IMR-90 (cell line): ENCODE results near the gene C19orf47. TPM values are rescaled to one million over a fixed set of nuclear protein-coding genes. Genes with fewer than 3 reads are reported as not detected.

ENCODE experiments used
- ATAC-seq: fragments of 200-7000 bp; cut with Tn5 transposase; 2 replicates; pipeline ENCODE4 v1.9.1; 2020; ENCODE audit warnings: low read depth, mild to moderate bottlenecking, moderate library complexity
- BruUV-seq: library from RNA; stranded (reverse); fragments of 400-500 nt; replicated peaks from 2 replicates; lab custom pipeline; 2021; lab: Mats Ljungman, UMichigan
- CTCF ChIA-PET: fragments of 300-600 bp; formaldehyde crosslinking; extraction: SDS; loops from one replicate; lab custom pipeline; 2021; ENCODE audit warnings: antibody characterized with exemption; lab: Yijun Ruan, JAX
- POLR2A ChIA-PET: fragments of 300-600 bp; sonication (Branson Sonifier 250); formaldehyde crosslinking; loops from one replicate; lab custom pipeline; 2022; ENCODE audit warnings: antibody characterized with exemption; ENCODE audit not compliant: unreplicated experiment; lab: Charles Lee
- DNase-seq: peaks from one replicate; pipeline ENCODE4 v3.0.0; 2013
- H2AFZ ChIP-seq: replicated peaks from 2 replicates; pipeline ENCODE3; 2013; ENCODE audit warnings: low read length, mild to moderate bottlenecking; ENCODE audit not compliant: poor library complexity
- H2AK5ac ChIP-seq: 2 replicates; pipeline ENCODE4 v1.6.1; 2013; ENCODE audit warnings: low read depth, low read length, inconsistent platforms
- H2AK9ac ChIP-seq: replicated peaks from 2 replicates; pipeline ENCODE3; 2013; ENCODE audit warnings: mild to moderate bottlenecking, low read depth, low read length, moderate library complexity; ENCODE audit not compliant: poor library complexity
- H2BK120ac ChIP-seq: 2 replicates; pipeline ENCODE4 v1.6.1; 2013; ENCODE audit warnings: low read depth, low read length, inconsistent platforms
- H2BK15ac ChIP-seq: 3 replicates; pipeline ENCODE4 v1.6.1; 2013; ENCODE audit warnings: low read depth, low read length, inconsistent platforms
- H2BK20ac ChIP-seq: 2 replicates; pipeline ENCODE4 v1.6.1; 2013; ENCODE audit warnings: low read depth, mild to moderate bottlenecking, inconsistent platforms, low read length, moderate library complexity
- H2BK5ac ChIP-seq: 2 replicates; pipeline ENCODE4 v1.6.1; 2013; ENCODE audit warnings: mild to moderate bottlenecking, low read depth, low read length, inconsistent platforms; ENCODE audit not compliant: poor library complexity, severe bottlenecking
- H3K14ac ChIP-seq: replicated peaks from 2 replicates; pipeline ENCODE4 v1.6.1; 2013; ENCODE audit warnings: low read depth, low read length, inconsistent platforms
- H3K18ac ChIP-seq: 2 replicates; pipeline ENCODE4 v1.6.1; 2013; ENCODE audit warnings: low read depth, low read length, control low read depth
- H3K23ac ChIP-seq: 2 replicates; pipeline ENCODE4 v1.6.1; 2013; ENCODE audit warnings: low read depth, low read length, inconsistent platforms
- H3K27ac ChIP-seq: 2 replicates; pipeline ENCODE4 v1.5.1; 2013; ENCODE audit warnings: mild to moderate bottlenecking, control low read depth, low read length; ENCODE audit not compliant: insufficient read depth
- H3K27me3 ChIP-seq: 2 replicates; pipeline ENCODE4 v1.6.1; 2013; ENCODE audit warnings: low read length; ENCODE audit not compliant: control insufficient read depth, insufficient read depth
- H3K36me3 ChIP-seq: 2 replicates; pipeline ENCODE4 v1.6.1; 2013; ENCODE audit warnings: low read length, mixed read lengths; ENCODE audit not compliant: control insufficient read depth, insufficient read depth
- H3K4ac ChIP-seq: 2 replicates; pipeline ENCODE4 v1.6.1; 2013; ENCODE audit warnings: low read depth, low read length, inconsistent platforms
- H3K4me1 ChIP-seq: 2 replicates; pipeline ENCODE4 v1.6.1; 2013; ENCODE audit warnings: low read length, mixed read lengths; ENCODE audit not compliant: control insufficient read depth, insufficient read depth
- H3K4me2 ChIP-seq: 2 replicates; pipeline ENCODE4 v1.6.1; 2013; ENCODE audit warnings: low read depth, mild to moderate bottlenecking, control low read depth, low read length, moderate library complexity
- H3K4me3 ChIP-seq: 2 replicates; pipeline ENCODE4 v1.5.1; 2013; ENCODE audit warnings: low read depth, mild to moderate bottlenecking, control low read depth, low read length, moderate library complexity; ENCODE audit not compliant: insufficient read depth
- H3K56ac ChIP-seq: 2 replicates; pipeline ENCODE4 v1.6.1; 2013; ENCODE audit warnings: low read length, inconsistent platforms; ENCODE audit not compliant: insufficient read depth; ENCODE audit errors: extremely low read depth
- H3K79me1 ChIP-seq, 2 experiments: 2 replicates each; pipeline ENCODE4 v1.6.1; 2013; ENCODE audit warnings: low read length in 2 of 2, inconsistent platforms in 1 of 2, low read depth in 1 of 2
- H3K9ac ChIP-seq: 2 replicates; pipeline ENCODE4 v1.6.1; 2013; ENCODE audit warnings: low read depth, low read length, control low read depth
- H3K9me1 ChIP-seq: 2 replicates; pipeline ENCODE4 v1.6.1; 2013; ENCODE audit warnings: low read length, inconsistent platforms; ENCODE audit not compliant: insufficient read depth
- H3K9me3 ChIP-seq: 2 replicates; pipeline ENCODE4 v1.6.1; 2013; ENCODE audit warnings: low read length; ENCODE audit not compliant: control insufficient read depth, insufficient read depth
- H4K20me1 ChIP-seq: 2 replicates; pipeline ENCODE4 v1.6.1; 2013; ENCODE audit warnings: low read length, inconsistent platforms; ENCODE audit not compliant: insufficient read depth
- H4K5ac ChIP-seq: 2 replicates; pipeline ENCODE4 v1.6.1; 2013; ENCODE audit warnings: mild to moderate bottlenecking, low read depth, low read length, control low read depth
- H4K8ac ChIP-seq, 2 experiments: 2 replicates each; pipeline ENCODE4 v1.6.1; 2013; ENCODE audit warnings: low read depth in 2 of 2, low read length in 2 of 2, control low read depth in 1 of 2, inconsistent platforms in 1 of 2
- H4K91ac ChIP-seq: 2 replicates; pipeline ENCODE4 v1.6.1; 2013; ENCODE audit warnings: low read depth, low read length, inconsistent platforms; ENCODE audit not compliant: insufficient read depth
- BHLHE40 ChIP-seq: fragments of 150-350 bp; IDR thresholded peaks from 2 replicates; pipeline ENCODE4 v1.6.1; 2016; ENCODE audit warnings: mild to moderate bottlenecking, low read depth, low read length
- CEBPB ChIP-seq: IDR thresholded peaks from 2 replicates; pipeline ENCODE4 v1.6.1; 2012; ENCODE audit warnings: low read depth, low read length, improper control_type of control experiment
- FOS ChIP-seq: fragments of 150-350 bp; IDR thresholded peaks from 2 replicates; pipeline ENCODE4 v1.6.1; 2016; ENCODE audit warnings: low read depth, low read length
- MAFK ChIP-seq: IDR thresholded peaks from 2 replicates; pipeline ENCODE4 v1.6.1; 2012; ENCODE audit warnings: low read depth, low read length, improper control_type of control experiment
- MAZ ChIP-seq: IDR thresholded peaks from 2 replicates; pipeline ENCODE4 v1.6.1; 2012; ENCODE audit warnings: low read depth, mild to moderate bottlenecking, low read length, improper control_type of control experiment, moderate library complexity, borderline replicate concordance
- MXI1 ChIP-seq: IDR thresholded peaks from 2 replicates; pipeline ENCODE4 v1.6.1; 2012; ENCODE audit warnings: low read depth, mild to moderate bottlenecking, low read length, moderate library complexity, borderline replicate concordance
- NFE2L2 ChIP-seq: fragments of 150-350 bp; IDR thresholded peaks from 2 replicates; pipeline ENCODE4 v1.6.1; 2016; ENCODE audit warnings: low read depth, mild to moderate bottlenecking, low read length
- RAD21 ChIP-seq: IDR thresholded peaks from 2 replicates; pipeline ENCODE4 v1.6.1; 2012; ENCODE audit warnings: low read length, improper control_type of control experiment
- RCOR1 ChIP-seq: IDR thresholded peaks from 2 replicates; pipeline ENCODE4 v1.6.1; 2012; ENCODE audit warnings: mild to moderate bottlenecking, low read length, improper control_type of control experiment; ENCODE audit not compliant: insufficient replicate concordance
- SMC3 ChIP-seq: fragments of 150-350 bp; IDR thresholded peaks from 2 replicates; pipeline ENCODE4 v1.6.1; 2016; ENCODE audit warnings: low read depth, mild to moderate bottlenecking, antibody characterized with exemption, low read length, moderate library complexity
- WGBS, 2 experiments: methylation state at CpG; one replicate each; pipeline versions ENCODE4 v1.1.5 to v1.1.7; 2013; ENCODE audit warnings: missing lambda C conversion rate in 2 of 2; ENCODE audit not compliant: insufficient read length in 1 of 2; ENCODE audit errors: extremely low coverage in 2 of 2; 5-methylcytosine and 5-hydroxymethylcytosine counted together
- dilution Hi-C: fragments of 300-500 bp; cut with HindIII; formaldehyde crosslinking; loops from one replicate; pipeline ENCODE4 v1.14.3; 2018; ENCODE audit warnings: low sequenced_read_pairs; ENCODE audit not compliant: unreplicated experiment
- in situ Hi-C: fragments of 300-500 bp; cut with MboI; formaldehyde crosslinking; loops from 3 replicates; pipeline ENCODE4 v1.14.3; 2019; ENCODE audit warnings: low sequenced_read_pairs, inconsistent platforms, mixed read lengths
- intact Hi-C: fragments of 100-400 bp; cut with micrococcal nuclease; formaldehyde crosslinking; loops from 2 replicates; pipeline ENCODE4 v1.10.0; 2022
- polyA plus RNA-seq, 3 experiments: library from polyadenylated mRNA; depleted of rRNA; stranded (reverse); fragments of >200 nt; gene quantifications; 2 replicates each; pipeline ENCODE4 v1.2.3, GENCODE V29; 2012; ENCODE audit warnings: low replicate concordance in 1 of 3
- total RNA-seq: library from RNA; depleted of rRNA; stranded (reverse); fragments of >200 nt; gene quantifications from 2 replicates; pipeline ENCODE4 v1.2.3, GENCODE V29; 2012
- TF ChIP-seq, protein P1 (sequence below): fragments of 150-350 bp; IDR thresholded peaks from 2 replicates; pipeline ENCODE4 v1.6.1; 2016; ENCODE audit warnings: low read depth, mild to moderate bottlenecking, low read length, moderate library complexity, borderline replicate concordance
- TF ChIP-seq, protein P2 (sequence below): fragments of 150-350 bp; IDR thresholded peaks from 2 replicates; pipeline ENCODE4 v1.6.1; 2017; ENCODE audit warnings: mild to moderate bottlenecking, antibody characterized with exemption, low read length, low read depth
- TF ChIP-seq, protein P3 (sequence below): conservative IDR thresholded peaks from 2 replicates; pipeline ENCODE4 v1.5.1; 2012; ENCODE audit warnings: mild to moderate bottlenecking, low read depth, low read length, improper control_type of control experiment

C19orf47 gene
- total and polyA plus RNA-seq, 2 of the 4 experiments (the other 2 are of a cell fraction) = 3.6 to 16.3 TPM

DNA sequence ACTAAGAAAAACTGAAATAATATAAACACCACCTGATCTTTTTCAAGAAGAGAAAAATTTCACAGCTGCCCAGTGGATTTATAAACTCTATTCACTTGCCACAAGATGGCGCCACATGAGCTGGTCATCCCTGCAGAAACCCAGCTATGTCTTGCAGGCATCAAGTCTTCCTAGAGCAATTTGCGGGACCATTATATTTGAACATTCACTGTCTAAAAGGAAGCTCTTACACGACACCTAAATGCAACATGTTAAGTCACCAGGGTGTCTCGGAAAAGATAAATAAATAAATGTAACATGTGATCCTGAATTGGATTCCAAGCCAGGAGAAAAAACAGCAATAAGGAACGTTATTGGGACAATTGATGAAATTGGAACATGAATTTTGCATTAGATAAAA, 42.8 kb downstream of the C19orf47 start:
- Histone ChIP-seq H3K27me3 (no peaks in the 10 kb centered on the region), H2AK5ac (no peak overlapping the region), H4K20me1 (no peaks in the 10 kb centered on the region), H3K9ac (no peak overlapping the region), H3K4me3 (no peak overlapping the region), H3K36me3 (no peaks in the 10 kb centered on the region), H3K79me1 (no peaks in the 10 kb centered on the region), H2AK9ac (no peak overlapping the region), H4K91ac (no peak overlapping the region), H2BK15ac (no peak overlapping the region), H2BK120ac (no peak overlapping the region), H3K4me2 (no peak overlapping the region), H4K8ac (no peak overlapping the region), H2BK20ac (no peak overlapping the region), H3K56ac (no peak overlapping the region), H3K23ac (no peak overlapping the region), H3K14ac (no peak overlapping the region), H3K4ac (no peak overlapping the region), H3K9me1 (no peaks in the 10 kb centered on the region), H2BK5ac (no peak overlapping the region), H3K9me3 (no peaks in the 10 kb centered on the region), H2AFZ (no peak overlapping the region), H4K5ac (no peak overlapping the region), H3K27ac (no peak overlapping the region), H3K4me1 (no peaks in the 10 kb centered on the region), H3K18ac (no peak overlapping the region)
- peak; percentile 98 for ATAC-seq
- WGBS, 2 experiments = 20% methylated on average over 2 of the region's 5 CpGs; no CpG with 5 or more reads in 1 of the 2 experiments
- in situ Hi-C loops = loop anchor here (10.0 to 25.0 kb wide), 2 partner anchors 207 to 299 kb away; partner anchors contain the start of gene LTBP4
- dilution Hi-C loops = no loop called here
- POLR2A ChIA-PET = no interaction called here
- TF ChIP-seq, protein P1, sequence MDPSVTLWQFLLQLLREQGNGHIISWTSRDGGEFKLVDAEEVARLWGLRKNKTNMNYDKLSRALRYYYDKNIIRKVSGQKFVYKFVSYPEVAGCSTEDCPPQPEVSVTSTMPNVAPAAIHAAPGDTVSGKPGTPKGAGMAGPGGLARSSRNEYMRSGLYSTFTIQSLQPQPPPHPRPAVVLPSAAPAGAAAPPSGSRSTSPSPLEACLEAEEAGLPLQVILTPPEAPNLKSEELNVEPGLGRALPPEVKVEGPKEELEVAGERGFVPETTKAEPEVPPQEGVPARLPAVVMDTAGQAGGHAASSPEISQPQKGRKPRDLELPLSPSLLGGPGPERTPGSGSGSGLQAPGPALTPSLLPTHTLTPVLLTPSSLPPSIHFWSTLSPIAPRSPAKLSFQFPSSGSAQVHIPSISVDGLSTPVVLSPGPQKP = no peak
- TF ChIP-seq BHLHE40 (no peak), NFE2L2 (no peak), FOS (no peak), CEBPB (no peak), MAZ (no peak), RAD21 (peak; percentile 90), MAFK (no peak), SMC3 (peak; percentile 84), MXI1 (no peak), RCOR1 (no peak)
- TF ChIP-seq, protein P2, sequence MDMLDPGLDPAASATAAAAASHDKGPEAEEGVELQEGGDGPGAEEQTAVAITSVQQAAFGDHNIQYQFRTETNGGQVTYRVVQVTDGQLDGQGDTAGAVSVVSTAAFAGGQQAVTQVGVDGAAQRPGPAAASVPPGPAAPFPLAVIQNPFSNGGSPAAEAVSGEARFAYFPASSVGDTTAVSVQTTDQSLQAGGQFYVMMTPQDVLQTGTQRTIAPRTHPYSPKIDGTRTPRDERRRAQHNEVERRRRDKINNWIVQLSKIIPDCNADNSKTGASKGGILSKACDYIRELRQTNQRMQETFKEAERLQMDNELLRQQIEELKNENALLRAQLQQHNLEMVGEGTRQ = no peak
- TF ChIP-seq, protein P3, sequence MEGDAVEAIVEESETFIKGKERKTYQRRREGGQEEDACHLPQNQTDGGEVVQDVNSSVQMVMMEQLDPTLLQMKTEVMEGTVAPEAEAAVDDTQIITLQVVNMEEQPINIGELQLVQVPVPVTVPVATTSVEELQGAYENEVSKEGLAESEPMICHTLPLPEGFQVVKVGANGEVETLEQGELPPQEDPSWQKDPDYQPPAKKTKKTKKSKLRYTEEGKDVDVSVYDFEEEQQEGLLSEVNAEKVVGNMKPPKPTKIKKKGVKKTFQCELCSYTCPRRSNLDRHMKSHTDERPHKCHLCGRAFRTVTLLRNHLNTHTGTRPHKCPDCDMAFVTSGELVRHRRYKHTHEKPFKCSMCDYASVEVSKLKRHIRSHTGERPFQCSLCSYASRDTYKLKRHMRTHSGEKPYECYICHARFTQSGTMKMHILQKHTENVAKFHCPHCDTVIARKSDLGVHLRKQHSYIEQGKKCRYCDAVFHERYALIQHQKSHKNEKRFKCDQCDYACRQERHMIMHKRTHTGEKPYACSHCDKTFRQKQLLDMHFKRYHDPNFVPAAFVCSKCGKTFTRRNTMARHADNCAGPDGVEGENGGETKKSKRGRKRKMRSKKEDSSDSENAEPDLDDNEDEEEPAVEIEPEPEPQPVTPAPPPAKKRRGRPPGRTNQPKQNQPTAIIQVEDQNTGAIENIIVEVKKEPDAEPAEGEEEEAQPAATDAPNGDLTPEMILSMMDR = peak; percentile 90
- intact Hi-C loops = loop anchor here (1.0 to 10.0 kb wide), 4 partner anchors 119 to 293 kb away; partner anchors contain the start of gene SERTAD1
- CTCF ChIA-PET = interaction anchor here (0.6 to 1.2 kb wide), 12 partner anchors 9 to 418 kb away, joined by 3 to 7 read pairs (median 3); no protein-coding TSS in a partner anchor
- DNase-seq = peak; percentile 90
- no TSS peak for BruUV-seq
